ENCODE data around the gene TTC34. TPM values are rescaled to one million over a fixed set of nuclear protein-coding genes. Genes with fewer than 3 reads are reported as not detected.

Gene TTC34
- total RNA-seq = 1.7 and 1.8 TPM in 2 replicates

GRCh38 chr1:2801535-2802291 is at the start of gene TTC34:
Gene TTC34 (minus strand): TSS chr1:2801693. CDS start chr1:2800827, 866 bp downstream.
- H3K27me3 Mint-ChIP-seq (ENCODE audit: insufficient read depth) = no peaks in the 10 kb centered on the region
- DNase-seq (ENCODE audit: low spot score) = peak; percentile 29
- intact Hi-C loops (cut with micrococcal nuclease) = no loop called here
- no peaks in the 10 kb centered on the region for H3K4me1 Mint-ChIP-seq (ENCODE audit: low read depth)
- no peaks in the 10 kb centered on the region for H3K9me3 Mint-ChIP-seq
- H3K36me3 Mint-ChIP-seq (ENCODE audit: low read depth) = no peaks in the 10 kb centered on the region
- H3K27ac Mint-ChIP-seq = no peak within 1 kb of the TSS
- no peak within 1 kb of the TSS for H3K4me3 Mint-ChIP-seq

GRCh38 chr1:2850502-2850901 is 49.0 kb upstream of the TTC34 start:
- Mint-ChIP-seq H3K36me3 (ENCODE audit: low read depth) (no peaks in the 10 kb centered on the region), H3K4me3 (no peak overlapping the region), H3K27ac (no peak overlapping the region), H3K9me3 (no peaks in the 10 kb centered on the region), H3K4me1 (ENCODE audit: low read depth) (no peaks in the 10 kb centered on the region), H3K27me3 (ENCODE audit: insufficient read depth) (peaks cover 2% of the 10 kb centered on the region)
- DNase-seq (ENCODE audit: low spot score) = no peak
- intact Hi-C loops (cut with micrococcal nuclease) = no loop called here

GRCh38 chr1:2848006-2848670 is 46.6 kb upstream of the TTC34 start:
- no peak overlapping the region for H3K4me3 Mint-ChIP-seq
- H3K27me3 Mint-ChIP-seq (ENCODE audit: insufficient read depth) = peaks cover 2% of the 10 kb centered on the region
- H3K9me3 Mint-ChIP-seq = no peaks in the 10 kb centered on the region
- intact Hi-C loops (cut with micrococcal nuclease) = no loop called here
- no peaks in the 10 kb centered on the region for H3K36me3 Mint-ChIP-seq (ENCODE audit: low read depth)
- H3K4me1 Mint-ChIP-seq (ENCODE audit: low read depth) = no peaks in the 10 kb centered on the region
- no peak overlapping the region for H3K27ac Mint-ChIP-seq
- DNase-seq (ENCODE audit: low spot score) = no peak

GRCh38 chr1:2847086-2847985 is 45.8 kb upstream of the TTC34 start:
- Mint-ChIP-seq H3K4me3 (no peak overlapping the region), H3K9me3 (no peaks in the 10 kb centered on the region), H3K36me3 (ENCODE audit: low read depth) (no peaks in the 10 kb centered on the region), H3K27ac (no peak overlapping the region), H3K4me1 (ENCODE audit: low read depth) (no peaks in the 10 kb centered on the region), H3K27me3 (ENCODE audit: insufficient read depth) (peaks cover 2% of the 10 kb centered on the region)
- DNase-seq (ENCODE audit: low spot score) = no peak
- intact Hi-C loops (cut with micrococcal nuclease) = no loop called here

- intact Hi-C loops (cut with micrococcal nuclease) = no loop called here
- Mint-ChIP-seq H3K27me3 (ENCODE audit: insufficient read depth) (peaks cover 2% of the 10 kb centered on the region), H3K36me3 (ENCODE audit: low read depth) (no peaks in the 10 kb centered on the region), H3K9me3 (no peaks in the 10 kb centered on the region), H3K4me3 (no peak overlapping the region), H3K27ac (no peak overlapping the region), H3K4me1 (ENCODE audit: low read depth) (peaks cover under 1% of the 10 kb centered on the region)
- DNase-seq (ENCODE audit: low spot score) = no peak
These were observed 44.4 kb upstream of the TTC34 start for GRCh38 chr1:2845869-2846268.

GRCh38 chr1:2840036-2840809 is 38.7 kb upstream of the TTC34 start:
- peak; percentile 6 for DNase-seq (ENCODE audit: low spot score)
- H3K27ac Mint-ChIP-seq = no peak overlapping the region
- H3K4me3 Mint-ChIP-seq = no peak overlapping the region
- no peaks in the 10 kb centered on the region for H3K9me3 Mint-ChIP-seq
- intact Hi-C loops (cut with micrococcal nuclease) = no loop called here
- no peaks in the 10 kb centered on the region for H3K36me3 Mint-ChIP-seq (ENCODE audit: low read depth)
- no peaks in the 10 kb centered on the region for H3K27me3 Mint-ChIP-seq (ENCODE audit: insufficient read depth)
- H3K4me1 Mint-ChIP-seq (ENCODE audit: low read depth) = peaks cover 14% of the 10 kb centered on the region

GRCh38 chr1:2837823-2838222 is 36.3 kb upstream of the TTC34 start:
- H3K36me3 Mint-ChIP-seq (ENCODE audit: low read depth) = no peaks in the 10 kb centered on the region
- no peaks in the 10 kb centered on the region for H3K9me3 Mint-ChIP-seq

GRCh38 chr1:2837316-2837715 is 35.8 kb upstream of the TTC34 start:
- intact Hi-C loops (cut with micrococcal nuclease) = no loop called here
- no peaks in the 10 kb centered on the region for H3K27me3 Mint-ChIP-seq (ENCODE audit: insufficient read depth)
- no peaks in the 10 kb centered on the region for H3K36me3 Mint-ChIP-seq (ENCODE audit: low read depth)
- H3K4me3 Mint-ChIP-seq = no peak overlapping the region
- no peaks in the 10 kb centered on the region for H3K9me3 Mint-ChIP-seq
- DNase-seq (ENCODE audit: low spot score) = no peak
- H3K27ac Mint-ChIP-seq = no peak overlapping the region
- peaks cover 14% of the 10 kb centered on the region for H3K4me1 Mint-ChIP-seq (ENCODE audit: low read depth)

More at GRCh38 chr1:2837823-2838222, 36.3 kb upstream of the TTC34 start:
- no peaks in the 10 kb centered on the region for H3K27me3 Mint-ChIP-seq (ENCODE audit: insufficient read depth)
- H3K4me3 Mint-ChIP-seq = no peak overlapping the region
- H3K27ac Mint-ChIP-seq = no peak overlapping the region
- DNase-seq (ENCODE audit: low spot score) = no peak
- H3K4me1 Mint-ChIP-seq (ENCODE audit: low read depth) = peaks cover 14% of the 10 kb centered on the region
- intact Hi-C loops (cut with micrococcal nuclease) = no loop called here

GRCh38 chr1:2836333-2836970 is 35.0 kb upstream of the TTC34 start:
- DNase-seq (ENCODE audit: low spot score) = no peak
- no peaks in the 10 kb centered on the region for H3K36me3 Mint-ChIP-seq (ENCODE audit: low read depth)
- H3K4me1 Mint-ChIP-seq (ENCODE audit: low read depth) = peaks cover 14% of the 10 kb centered on the region
- no peaks in the 10 kb centered on the region for H3K27me3 Mint-ChIP-seq (ENCODE audit: insufficient read depth)
- H3K9me3 Mint-ChIP-seq = no peaks in the 10 kb centered on the region
- no peak overlapping the region for H3K27ac Mint-ChIP-seq
- no peak overlapping the region for H3K4me3 Mint-ChIP-seq
- intact Hi-C loops (cut with micrococcal nuclease) = no loop called here

- Mint-ChIP-seq H3K4me3 (no peak overlapping the region), H3K27me3 (ENCODE audit: insufficient read depth) (no peaks in the 10 kb centered on the region), H3K4me1 (ENCODE audit: low read depth) (peaks cover 13% of the 10 kb centered on the region), H3K27ac (no peak overlapping the region), H3K36me3 (ENCODE audit: low read depth) (no peaks in the 10 kb centered on the region), H3K9me3 (no peaks in the 10 kb centered on the region)
- intact Hi-C loops (cut with micrococcal nuclease) = no loop called here
- DNase-seq (ENCODE audit: low spot score) = no peak
These were observed 34.2 kb upstream of the TTC34 start for GRCh38 chr1:2835650-2836159.

GRCh38 chr1:2834741-2835564 is 33.5 kb upstream of the TTC34 start:
- Mint-ChIP-seq H3K4me1 (ENCODE audit: low read depth) (peaks cover 5% of the 10 kb centered on the region), H3K36me3 (ENCODE audit: low read depth) (no peaks in the 10 kb centered on the region), H3K9me3 (no peaks in the 10 kb centered on the region), H3K4me3 (no peak overlapping the region), H3K27me3 (ENCODE audit: insufficient read depth) (no peaks in the 10 kb centered on the region), H3K27ac (no peak overlapping the region)
- intact Hi-C loops (cut with micrococcal nuclease) = no loop called here
- no peak for DNase-seq (ENCODE audit: low spot score)
